UCSD-AML1 (cell line): ENCODE measurements around the gene XYLT1.

Experiments
- DNase-seq: peaks from one replicate; lab custom pipeline; 2025; ENCODE audit not compliant: unreplicated experiment; lab: John Stamatoyannopoulos, UW

The XYLT1 gene

GRCh38 chr16:17377360-17378324 lies 93.1 kb downstream of the XYLT1 start:
- DNase-seq = no peak

GRCh38 chr16:17375461-17376304 lies 95.1 kb downstream of the XYLT1 start:
- DNase-seq = no peak

GRCh38 chr16:17374668-17375255 lies 96.0 kb downstream of the XYLT1 start:
- DNase-seq = no peak

GRCh38 chr16:17373533-17373932 lies 97.2 kb downstream of the XYLT1 start:
- no peak for DNase-seq

DNA sequence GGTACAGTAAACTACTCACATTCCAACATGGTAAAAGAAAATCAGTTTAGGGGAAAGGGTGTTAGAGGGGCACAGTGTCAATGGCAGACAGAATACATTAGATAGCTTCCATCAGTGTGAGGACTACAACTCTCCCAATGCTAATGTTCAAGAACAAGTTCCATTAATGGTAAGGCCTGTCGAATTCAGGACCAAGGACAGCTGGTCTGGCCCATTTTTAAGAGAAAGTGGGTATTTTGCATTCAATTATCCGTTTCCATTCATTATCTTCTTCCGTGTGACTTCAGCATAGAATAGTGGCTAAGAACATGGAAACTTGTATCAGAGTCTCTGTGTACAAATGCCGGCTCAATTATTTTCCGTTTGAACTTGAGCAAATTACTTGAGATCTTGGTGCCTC lies 98.4 kb downstream of the XYLT1 start:
- DNase-seq = no peak

GRCh38 chr16:17371299-17371698 lies 99.5 kb downstream of the XYLT1 start:
- no peak for DNase-seq

- no peak for DNase-seq
These were observed 100.0 kb downstream of the XYLT1 start for GRCh38 chr16:17370731-17371285.

- DNase-seq = no peak
These were observed 100.5 kb downstream of the XYLT1 start for GRCh38 chr16:17370223-17370707.

DNA sequence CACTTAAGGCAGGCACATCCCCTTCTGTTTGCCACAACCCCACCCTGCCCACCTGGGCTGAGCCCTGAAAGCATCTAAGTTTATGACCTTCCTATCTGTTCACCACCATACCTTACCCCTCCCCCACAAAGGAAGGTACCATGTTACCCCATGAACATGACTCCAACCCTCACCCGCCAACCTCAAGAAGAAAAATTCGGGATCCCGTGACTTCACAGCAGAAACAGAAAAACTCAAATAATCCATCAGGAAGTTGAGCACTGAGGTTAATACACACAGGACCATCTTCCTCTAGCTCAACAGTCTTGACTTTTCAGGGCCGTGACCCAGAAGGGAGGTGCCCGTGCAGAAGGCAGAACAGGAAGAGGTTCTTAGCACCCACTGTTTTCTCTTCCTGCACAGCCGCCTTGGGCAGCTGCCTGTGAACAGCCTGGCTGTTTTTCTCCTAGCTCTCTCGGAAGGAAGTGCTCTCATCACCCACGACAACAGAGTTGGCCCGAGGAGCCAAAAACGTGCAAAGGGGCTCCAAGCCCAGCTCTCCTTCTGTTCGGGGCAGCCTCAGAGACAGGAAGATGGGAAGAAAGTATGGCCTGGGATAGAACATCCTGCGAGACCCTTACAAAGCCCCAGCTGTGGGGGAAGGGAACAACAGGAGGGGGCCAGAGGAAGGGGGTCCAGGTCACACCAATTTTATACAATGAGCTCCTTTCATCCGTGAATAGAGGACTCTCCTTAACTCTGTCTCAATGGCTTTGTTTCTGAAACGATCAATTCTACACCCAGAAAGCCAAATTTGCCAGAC lies 101.1 kb downstream of the XYLT1 start:
- peak; percentile 80 for DNase-seq

DNA sequence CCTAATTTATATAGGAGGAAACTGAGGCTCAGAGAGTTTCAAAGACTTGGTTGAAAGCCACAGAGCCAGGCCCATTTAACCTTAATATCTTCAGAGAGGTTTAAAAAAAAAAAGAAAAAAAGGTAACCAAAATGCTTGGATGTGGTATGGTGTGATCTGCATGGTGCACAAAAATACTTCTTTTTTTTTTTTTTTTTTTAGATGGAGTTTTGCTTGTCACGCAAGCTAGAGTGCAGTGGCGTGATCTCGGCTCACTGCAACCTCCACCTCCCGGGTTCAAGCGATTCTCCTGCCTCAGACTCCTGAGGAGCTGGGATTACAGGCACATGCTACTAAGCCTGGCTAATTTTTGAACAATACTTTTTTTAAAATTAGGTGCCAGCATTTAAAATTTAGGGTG lies 101.8 kb downstream of the XYLT1 start:
- no peak for DNase-seq

- no peak for DNase-seq
These were observed 102.3 kb downstream of the XYLT1 start for GRCh38 chr16:17368446-17368845.

GRCh38 chr16:17367923-17368322 lies 102.8 kb downstream of the XYLT1 start:
- no peak for DNase-seq

DNA sequence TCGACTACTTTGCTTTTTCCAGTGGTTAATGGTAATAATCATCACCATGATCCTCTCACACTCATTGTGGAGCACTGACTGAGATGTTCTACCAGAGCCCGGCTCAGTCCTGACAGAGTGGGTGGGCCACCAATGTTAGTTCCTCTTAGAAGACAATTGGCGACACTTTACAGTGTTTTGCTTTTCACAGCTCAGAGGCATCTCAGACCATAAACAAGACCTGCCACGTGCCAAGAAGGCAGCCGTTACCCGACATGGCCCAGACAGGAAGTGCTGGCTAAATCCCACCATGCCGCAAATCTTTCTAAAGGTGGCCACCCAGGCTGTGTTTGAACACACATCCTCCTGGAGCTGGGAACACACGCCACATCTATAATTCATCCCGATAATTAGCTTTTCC lies 103.7 kb downstream of the XYLT1 start:
- no peak for DNase-seq

- no peak for DNase-seq
These were observed 104.3 kb downstream of the XYLT1 start for GRCh38 chr16:17366299-17366961.

- no peak for DNase-seq
These were observed 105.0 kb downstream of the XYLT1 start for GRCh38 chr16:17365591-17366298.

DNA sequence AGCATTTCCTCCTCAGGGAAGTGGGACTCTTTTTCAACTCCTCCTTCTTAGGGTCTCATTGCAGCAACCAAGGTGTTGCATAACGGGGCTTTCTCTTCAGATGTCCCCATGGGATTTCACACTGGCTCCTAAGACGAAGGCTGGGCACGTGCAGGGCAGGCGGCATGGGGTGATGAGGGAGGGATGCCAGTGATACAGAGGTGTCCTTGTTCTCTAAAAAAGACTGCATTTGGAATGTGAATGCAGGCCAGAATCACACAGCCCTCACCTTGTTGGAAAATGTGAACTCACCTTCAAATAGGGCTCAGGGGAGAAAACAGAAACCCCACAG lies 105.6 kb downstream of the XYLT1 start:
- no peak for DNase-seq

GRCh38 chr16:17364319-17365210 lies 106.2 kb downstream of the XYLT1 start:
- no peak for DNase-seq

GRCh38 chr16:17362946-17363345 lies 107.8 kb downstream of the XYLT1 start:
- DNase-seq = no peak
